ENCODE results near the gene IL16. TPM values are rescaled to one million over a fixed set of nuclear protein-coding genes. Genes with fewer than 3 reads are reported as not detected.

Gene IL16
- total and polyA plus RNA-seq, 9 of the 15 experiments (the other 6 are each of a cell fraction or from before 2014, with no cell fraction given): 1.4 to 18.8 (median 10.6) TPM

- Histone ChIP-seq H3K79me2 (ENCODE audit: control insufficient read depth, insufficient read depth, low read length) (no peaks in the 10 kb centered on the region), H3K27ac (ENCODE audit: extremely low read depth, low read depth, low read length) (no peak overlapping the region), H3K4me2 (ENCODE audit: insufficient read depth, low read length) (no peak overlapping the region), H3K4me1 (replicated peaks in 1 of 2; ENCODE audit: control insufficient read depth in 2 of 2, insufficient read depth in 2 of 2, low read length in 2 of 2) (no peaks in the 10 kb centered on the region), H3K27me3 (ENCODE audit: control insufficient read depth in 2 of 2, insufficient read depth in 2 of 2, low read length in 2 of 2) (no peaks in the 10 kb centered on the region), H3K36me3 (ENCODE audit: control insufficient read depth, insufficient read depth, low read length) (peaks cover 11% of the 10 kb centered on the region; the same call in 1 of the 3 replicates), H2AFZ (ENCODE audit: low read depth, low read length) (no peak overlapping the region), H3K9me3 (replicated peaks; ENCODE audit: control insufficient read depth, insufficient read depth, low read depth, low read length) (no peaks in the 10 kb centered on the region), H3K9ac (ENCODE audit: insufficient read depth in 1 of 2, low read depth in 2 of 2, low read length in 2 of 2) (no peak overlapping the region), H3K9me1 (ENCODE audit: control insufficient read depth, insufficient read depth, low read length) (no peaks in the 10 kb centered on the region), H4K20me1 (replicated peaks; ENCODE audit: control insufficient read depth, insufficient read depth, low read length) (no peaks in the 10 kb centered on the region; the same call in 1 of the 2 replicates), H3K4me3 (no peak overlapping the region)
- 33% methylated on average over 6 of the region's 6 CpGs for WGBS (ENCODE audit: insufficient coverage, low coverage, missing lambda C conversion rate)
- TF ChIP-seq HMG20A (CRISPR knock-in tag; conservative IDR thresholded peaks at IDR 0.05) (no peak), PML (IDR thresholded peaks at IDR 0.05; ENCODE audit: low read length) (no peak), PURB (CRISPR knock-in tag; IDR thresholded peaks at IDR 0.05; ENCODE audit: low read depth) (no peak), ZNF583 (CRISPR knock-in tag; IDR thresholded peaks at IDR 0.05) (no peak), WHSC1 (IDR thresholded peaks at IDR 0.05; ENCODE audit: low read length) (no peak), FOXK2 (conservative IDR thresholded peaks at IDR 0.05 in 1 of 2, IDR thresholded peaks at IDR 0.05 in 1 of 2; ENCODE audit: low read depth in 2 of 2) (no peak), FOXP4 (CRISPR knock-in tag; IDR thresholded peaks at IDR 0.05; ENCODE audit: borderline replicate concordance) (no peak), CBX2 (IDR thresholded peaks at IDR 0.05; ENCODE audit: insufficient read depth, low read length, poor library complexity, severe bottlenecking) (no peak), ZNF668 (CRISPR knock-in tag; IDR thresholded peaks at IDR 0.05) (no peak), SMAD3 (CRISPR knock-in tag; conservative IDR thresholded peaks at IDR 0.05) (no peak), ZFPM2 (CRISPR knock-in tag; IDR thresholded peaks at IDR 0.05) (no peak), ATF1 (CRISPR knock-in tag; IDR thresholded peaks at IDR 0.05) (no peak), ATF1 (tag; IDR thresholded peaks at IDR 0.05) (no peak), FOXJ2 (tag; IDR thresholded peaks at IDR 0.05) (no peak), IRF1 (CRISPR knock-in tag; IDR thresholded peaks at IDR 0.05; ENCODE audit: borderline replicate concordance) (no peak), ZNF76 (CRISPR knock-in tag; IDR thresholded peaks at IDR 0.05; ENCODE audit: borderline replicate concordance) (no peak)
- in situ Hi-C loops (cut with MboI) (no loop called here), intact Hi-C loops (cut with micrococcal nuclease) (no loop called here)
- ATAC-seq: no peak
- no peak for DNase-seq (ENCODE audit: extremely low read depth in 1 of 4, low spot score in 3 of 4)
- ChIA-PET POLR2A (interaction anchor here (1.6 kb wide), 1 partner anchor 10 kb away, joined by 5 read pairs; no protein-coding TSS in a partner anchor), CTCF (ENCODE audit: low intra/inter-chr PET ratio) (no interaction called here)
- FAIRE-seq: no peak
- no TSS peak for BruUV-seq (replicated peaks)
Observed at GRCh38 chr15:81298611-81299010, 101.9 kb downstream of the IL16 start.
